CD4-positive, alpha-beta T cell treated with Interleukin-10 for 1 hour (primary cell): ENCODE results near the gene FAHD1.

Experiments used
- DNase-seq: peaks from one replicate; pipeline ENCODE4 v3.0.0-alpha.2; 2020

Gene FAHD1

GRCh38 chr16:1826691-1827573 is at the start of gene FAHD1, which contains the start of gene HAGH:
Gene FAHD1, plus strand, starts transcription at chr16:1827206. Its CDS starts 33 bp downstream, at chr16:1827239.
Gene HAGH, minus strand, starts transcription at chr16:1826825. Its CDS starts 38 bp downstream, at chr16:1826787.
- peak; percentile 94 for DNase-seq

- no peak for DNase-seq
Observed at GRCh38 chr16:1777375-1778199, 49.4 kb upstream of the FAHD1 start.

DNA sequence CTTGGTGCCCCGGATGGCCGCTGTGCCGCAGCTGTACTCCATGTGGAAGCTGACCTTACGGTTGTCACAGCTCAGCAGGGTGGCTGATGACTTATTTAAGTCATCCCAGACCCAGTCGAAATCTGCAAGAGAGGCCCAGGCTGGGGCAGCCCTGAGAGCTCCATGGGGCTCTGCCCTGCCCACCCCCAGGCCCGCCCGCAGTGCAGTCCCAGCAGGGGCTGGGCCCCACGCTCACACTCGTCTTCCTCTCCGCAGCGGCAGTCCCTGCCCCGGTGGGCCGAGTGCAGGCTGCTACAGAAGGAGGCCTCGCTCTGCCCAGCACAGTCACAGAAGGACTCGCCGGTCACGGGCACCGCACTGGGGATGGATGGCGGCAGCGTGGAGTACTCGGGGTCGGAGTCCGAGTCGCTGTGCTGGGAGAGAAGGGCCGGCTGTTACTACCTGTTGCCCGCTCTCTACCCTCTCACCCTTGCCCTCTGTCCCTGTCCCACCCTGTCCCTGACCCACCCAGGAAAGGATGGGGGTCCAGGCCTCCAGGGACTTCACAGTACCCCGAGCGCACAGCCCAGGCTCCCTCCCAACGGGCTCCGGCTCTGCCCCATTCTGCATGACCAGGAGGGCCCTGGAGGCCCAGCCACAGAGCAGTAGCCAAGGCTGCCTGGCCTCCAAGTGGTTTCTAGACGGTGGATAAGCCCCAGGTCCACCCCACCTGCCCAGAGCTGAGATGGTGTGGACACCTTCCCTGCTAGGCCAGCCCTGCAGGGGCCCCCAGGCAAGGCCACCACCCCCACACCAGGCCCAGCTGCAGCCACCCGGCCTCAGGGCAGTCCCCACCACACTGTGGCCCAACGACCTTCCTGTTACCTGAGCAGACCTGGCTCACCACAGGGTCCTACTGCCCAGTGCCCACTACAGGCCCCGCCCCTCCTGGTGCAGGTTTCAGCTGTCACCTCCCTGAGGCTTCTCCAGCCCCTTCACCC is 48.5 kb upstream of the FAHD1 start:
- no peak for DNase-seq

DNA sequence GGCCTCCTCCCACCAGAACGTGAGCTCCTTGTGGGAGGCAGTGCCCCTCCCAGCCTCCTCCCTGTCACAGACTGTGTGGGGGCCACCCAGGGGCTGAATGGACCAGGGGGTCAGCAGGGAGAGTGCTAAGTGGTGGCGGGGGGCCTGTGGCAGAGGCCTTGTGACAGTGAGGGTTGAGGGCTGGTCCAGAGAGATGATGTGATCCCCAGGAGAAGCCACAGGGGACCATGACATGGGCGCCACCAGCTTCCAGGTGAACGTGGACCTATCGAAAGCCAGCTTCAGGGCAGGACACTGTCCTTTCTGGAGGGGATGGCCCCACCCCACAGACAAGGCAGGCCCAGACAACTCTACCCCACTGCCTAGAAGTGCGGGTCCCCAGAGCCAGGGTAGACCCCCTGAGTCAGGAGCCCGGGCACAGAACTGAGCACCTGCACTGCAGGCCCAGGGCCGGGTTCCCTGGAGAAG is 47.7 kb upstream of the FAHD1 start:
- DNase-seq, result no peak

DNA sequence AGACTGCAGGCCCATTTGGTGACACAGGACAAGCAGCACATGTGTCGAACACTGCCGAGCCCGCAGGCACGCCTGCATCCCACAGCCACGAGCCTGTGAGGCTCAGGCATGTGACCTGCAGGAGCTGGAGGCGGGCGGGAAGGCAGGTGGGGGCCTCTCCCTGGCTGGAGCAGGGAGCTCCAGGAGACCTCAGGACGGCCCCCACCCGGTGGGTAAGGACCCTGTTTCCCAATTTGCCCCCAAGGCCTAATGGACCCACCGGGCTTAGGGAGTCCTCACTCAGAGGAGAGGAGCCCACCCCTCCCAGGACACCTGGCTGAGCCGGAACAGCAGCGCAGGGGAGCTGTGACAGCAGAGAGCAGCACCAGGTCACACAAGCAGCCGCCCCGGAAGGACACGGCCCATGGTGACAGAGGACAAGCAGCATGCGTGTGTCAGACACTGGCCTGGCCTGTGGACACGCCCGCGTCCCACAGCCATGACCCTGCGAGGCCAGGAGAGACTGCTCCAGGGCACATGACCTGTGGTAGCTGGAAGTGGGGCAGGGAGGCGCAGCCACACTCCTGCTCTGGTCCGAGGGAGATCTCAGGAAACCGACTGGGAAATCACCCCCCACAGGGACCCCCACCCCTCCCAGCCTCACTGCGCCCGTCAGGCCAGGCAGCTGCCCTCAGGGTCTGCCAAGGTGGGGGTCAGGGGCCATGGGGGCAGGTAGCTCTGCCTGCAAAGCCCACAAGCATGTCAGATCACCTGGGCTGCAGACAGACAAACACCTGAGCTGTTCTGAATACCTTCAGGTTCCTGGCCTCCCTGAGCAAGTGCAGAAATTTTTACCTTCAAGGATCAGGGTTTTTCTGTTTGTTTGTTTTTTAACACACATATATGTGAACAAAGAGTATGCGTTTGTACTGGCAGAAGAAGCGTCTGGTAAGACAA is 47.0 kb upstream of the FAHD1 start:
- no peak for DNase-seq

DNA sequence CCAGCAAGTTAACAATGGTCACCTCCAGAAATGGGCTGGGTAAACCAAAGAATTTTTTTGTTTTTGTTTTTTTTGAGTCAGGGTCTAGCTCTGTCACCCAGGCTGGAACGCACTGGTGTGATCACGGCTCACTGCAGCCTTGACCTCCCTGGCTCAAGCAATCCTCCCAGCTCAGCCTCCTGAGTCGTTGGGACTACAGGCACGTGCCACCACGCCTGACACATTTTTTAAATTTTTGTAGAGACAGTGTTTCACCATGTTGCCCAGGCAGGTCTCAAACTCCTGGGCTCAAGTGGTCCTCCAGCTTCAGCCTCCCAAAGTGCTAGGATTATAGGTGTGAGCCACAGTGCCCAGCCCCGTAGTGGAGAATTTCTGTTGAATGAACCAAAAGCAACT is 46.3 kb upstream of the FAHD1 start:
- no peak for DNase-seq

- DNase-seq, result no peak
Observed at GRCh38 chr16:1781254-1781653, 45.8 kb upstream of the FAHD1 start.

DNA sequence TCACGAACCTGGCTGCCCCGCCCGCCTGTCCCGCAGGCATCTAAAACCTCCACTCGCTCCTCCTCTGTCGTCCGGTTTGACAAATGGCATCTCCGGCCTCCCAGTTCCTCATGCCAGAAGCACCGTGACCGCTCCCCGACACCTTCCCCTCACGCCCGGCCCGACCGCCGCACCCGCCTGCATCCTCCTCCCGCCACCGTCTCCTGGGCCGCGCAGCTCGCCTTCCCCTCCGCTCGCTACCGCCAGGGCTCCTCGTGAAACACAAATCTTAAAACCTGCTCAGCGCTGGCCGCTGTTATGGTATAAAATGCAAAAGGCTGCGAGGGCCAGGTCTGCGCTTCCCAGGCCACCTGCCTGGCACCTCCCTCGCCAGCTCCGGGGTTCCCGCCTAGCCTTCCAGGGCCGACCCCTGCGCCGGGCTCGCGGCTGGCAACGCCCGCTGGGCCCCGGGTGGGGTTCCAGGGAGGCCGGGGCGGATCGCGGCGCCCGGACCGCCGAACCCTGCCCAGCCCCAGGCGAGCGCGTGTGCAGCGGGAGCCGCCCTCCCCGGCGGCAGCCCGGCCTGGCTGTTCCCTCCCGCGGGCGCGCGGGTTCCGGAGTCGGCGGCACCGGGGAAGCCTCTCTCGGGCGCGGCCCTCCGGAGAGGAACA is 45.1 kb upstream of the FAHD1 start:
- peak; percentile 32 for DNase-seq

GRCh38 chr16:1782408-1783264 is 44.4 kb upstream of the FAHD1 start, which contains the start of the genes NUBP2 and SPSB3:
Gene NUBP2, plus strand, starts transcription at chr16:1782960. Its CDS starts 61 bp downstream, at chr16:1783021.
Gene SPSB3, minus strand, starts transcription at chr16:1782571. Its CDS starts 1,088 bp downstream, at chr16:1781483.
- peak; percentile 99 for DNase-seq

DNA sequence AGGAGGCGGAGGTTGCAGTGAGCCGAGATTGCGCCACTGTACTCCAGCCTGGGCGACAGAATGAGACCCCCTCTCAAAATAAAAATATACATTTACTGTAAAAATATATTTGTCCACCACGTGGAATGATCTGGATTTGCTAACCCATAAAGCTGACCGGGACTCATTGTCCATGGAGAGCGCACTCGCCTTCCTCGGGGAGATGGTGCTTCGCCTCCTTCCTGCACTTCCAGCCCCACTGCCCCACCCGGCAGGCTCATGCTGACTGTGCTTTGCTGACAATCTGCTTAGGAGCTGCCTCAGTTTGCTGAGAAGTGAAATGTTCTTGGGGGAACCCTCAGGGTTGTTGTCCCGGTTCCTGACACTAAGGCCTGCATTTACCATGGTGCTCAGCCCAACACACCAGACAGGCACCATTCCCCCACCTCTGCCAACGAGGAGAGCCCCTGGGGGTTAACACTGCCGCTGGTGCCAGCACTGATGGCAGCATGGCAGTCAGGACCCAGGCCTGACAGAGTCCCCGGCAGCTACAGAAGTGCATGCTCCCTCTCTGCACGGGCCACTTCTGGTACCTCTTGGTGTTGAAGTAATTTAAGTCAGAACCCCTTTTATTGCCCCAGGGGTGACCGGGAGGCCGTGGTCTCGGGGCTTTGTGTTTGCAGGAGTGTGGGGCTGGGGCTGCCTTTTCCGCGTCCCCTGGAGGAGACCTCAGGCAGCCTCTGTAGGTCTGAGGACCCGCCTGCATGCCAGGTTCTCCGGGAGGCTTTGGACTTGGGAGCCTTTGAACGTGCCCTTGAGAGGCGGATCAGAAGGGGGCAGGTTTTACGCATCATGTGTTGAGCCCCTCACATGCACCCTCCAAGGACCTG is 41.8 kb upstream of the FAHD1 start:
- DNase-seq, result no peak

DNA sequence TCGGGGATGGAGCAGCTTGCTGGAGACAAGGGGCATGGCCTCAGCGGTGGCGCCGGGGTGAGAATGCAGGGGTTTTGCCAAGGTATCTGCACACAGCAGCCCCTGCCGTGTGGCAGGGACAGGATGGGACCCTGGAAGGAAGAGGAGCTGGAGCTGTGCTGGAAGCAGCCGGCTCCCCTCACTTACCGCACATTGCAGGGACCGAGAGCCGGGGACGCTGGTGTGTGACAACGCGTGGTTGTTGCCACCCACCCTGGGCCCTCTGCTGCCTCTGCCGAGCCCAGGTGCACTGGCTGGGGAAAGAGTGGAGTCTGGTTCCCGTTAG is 41.2 kb upstream of the FAHD1 start:
- no peak for DNase-seq

GRCh38 chr16:1786242-1787055 is 40.6 kb upstream of the FAHD1 start:
- no peak for DNase-seq

DNA sequence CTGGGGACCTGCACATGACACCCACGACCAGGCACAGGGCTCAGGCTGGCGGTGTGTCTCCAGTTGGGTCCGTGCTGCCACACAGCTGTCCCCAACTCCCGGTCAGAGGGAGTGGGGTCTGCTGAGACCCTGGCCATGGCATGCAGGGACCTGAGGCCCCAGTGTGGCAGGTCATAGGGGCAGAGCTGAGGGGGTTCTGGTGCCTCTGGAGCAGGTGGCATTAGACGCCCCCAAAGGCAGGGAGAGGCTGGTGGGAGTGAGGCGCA is 40.0 kb upstream of the FAHD1 start:
- no peak for DNase-seq

GRCh38 chr16:1787322-1788094 is 39.5 kb upstream of the FAHD1 start:
- DNase-seq, result no peak

- DNase-seq, result no peak
Observed at GRCh38 chr16:1788095-1788707, 38.8 kb upstream of the FAHD1 start.

- DNase-seq, result no peak
Observed at GRCh38 chr16:1788708-1789100, 38.3 kb upstream of the FAHD1 start.

- DNase-seq, result no peak
Observed at GRCh38 chr16:1789643-1790045, 37.4 kb upstream of the FAHD1 start.
